CD4-positive, alpha-beta T cell (primary cell): Measurements from ENCODE around the gene NDUFV3. TPM values are rescaled to one million over a fixed set of nuclear protein-coding genes. Genes with fewer than 3 reads are reported as not detected.

Source experiments
- ATAC-seq: fragments of 200-7000 bp; cut with Tn5 transposase; one replicate; pipeline ENCODE4 v1.10.0; 2022; ENCODE audit warnings: mild to moderate bottlenecking; ENCODE audit not compliant: poor library complexity
- CTCF ChIA-PET: fragments of 350-600 bp; sonication (Branson Sonifier 250); formaldehyde crosslinking; loops from one replicate; lab custom pipeline; 2021; ENCODE audit warnings: antibody characterized with exemption, inconsistent platforms; lab: Charles Lee
- POLR2A ChIA-PET: fragments of 350-600 bp; sonication (Branson Sonifier 250); formaldehyde crosslinking; loops from one replicate; lab custom pipeline; 2021; ENCODE audit warnings: antibody characterized with exemption, inconsistent platforms; lab: Charles Lee
- DNase-seq, 14 experiments: peaks; one replicate each; pipeline ENCODE4 v3.0.0-alpha.2; 2013 to 2020; ENCODE audit warnings: mixed read lengths in 2 of 14
- H3K27ac ChIP-seq, 2 donors: one replicate each; pipeline versions ENCODE4 v1.5.1 to v1.7.0; 2013; ENCODE audit warnings: low read length in 2 of 2, low read depth in 1 of 2, mild to moderate bottlenecking in 1 of 2
- H3K27me3 ChIP-seq, 2 experiments: 1 replicate in 1 of 2; 2 replicates in 1 of 2; pipeline versions ENCODE4 v1.6.1 to v1.7.0; 2013; ENCODE audit warnings: low read length in 2 of 2, control low read depth in 1 of 2, mild to moderate bottlenecking in 1 of 2, moderate library complexity in 1 of 2; ENCODE audit not compliant: insufficient read depth in 2 of 2, control insufficient read depth in 1 of 2
- H3K36me3 ChIP-seq: one replicate; pipeline ENCODE4 v1.6.1; 2013; ENCODE audit warnings: low read length, control low read depth; ENCODE audit not compliant: insufficient read depth
- H3K4me1 ChIP-seq: one replicate; pipeline ENCODE4 v1.6.1; 2013; ENCODE audit warnings: low read length, control low read depth; ENCODE audit not compliant: insufficient read depth
- H3K4me3 ChIP-seq: one replicate; pipeline ENCODE4 v1.5.1; 2013; ENCODE audit warnings: mild to moderate bottlenecking, low read length, moderate library complexity
- H3K9me3 ChIP-seq, 2 experiments: 1 replicate in 1 of 2; 2 replicates in 1 of 2; pipeline versions ENCODE4 v1.6.1 to v1.7.0; 2013; ENCODE audit warnings: low read length in 2 of 2, mild to moderate bottlenecking in 2 of 2, control low read depth in 1 of 2, moderate library complexity in 1 of 2; ENCODE audit not compliant: control insufficient read depth in 1 of 2, insufficient read depth in 1 of 2
- H3K27ac Mint-ChIP-seq: one replicate; pipeline ENCODE4 v1.8.0; 2020; ENCODE audit warnings: mixed read lengths
- H3K27me3 Mint-ChIP-seq: one replicate; pipeline ENCODE4 v1.8.0; 2021; ENCODE audit warnings: mixed read lengths
- H3K36me3 Mint-ChIP-seq: one replicate; pipeline ENCODE4 v1.8.0; 2021; ENCODE audit warnings: low read depth, mixed read lengths
- H3K4me1 Mint-ChIP-seq: one replicate; pipeline ENCODE4 v1.8.0; 2021; ENCODE audit warnings: low read depth, mixed read lengths
- H3K4me3 Mint-ChIP-seq: one replicate; pipeline ENCODE4 v1.8.0; 2020; ENCODE audit warnings: mild to moderate bottlenecking, mixed read lengths
- H3K9me3 Mint-ChIP-seq: one replicate; pipeline ENCODE4 v1.8.0; 2020; ENCODE audit warnings: mixed read lengths
- intact Hi-C, 2 experiments: fragments of 100-400 bp; cut with DNase I in 1 of 2; cut with micrococcal nuclease in 1 of 2; formaldehyde crosslinking; loops; one replicate each; pipeline versions ENCODE4 v1.15.1 to v1.9.0; 2023 to 2025; cut with DNase I, micrococcal nuclease
- total RNA-seq, 174 experiments: library from RNA in 2 of 174; stranded (reverse) in 2 of 174; gene quantifications; one replicate each; pipeline ENCODE4 v1.2.3 and lab custom pipeline; 2021 to 2026
- TF ChIP-seq, protein P1 (sequence below): fragments of 200-600 bp; IDR thresholded peaks from one replicate; pipeline ENCODE4 v1.8.0; 2022; ENCODE audit warnings: antibody characterized with exemption, mild to moderate bottlenecking

The NDUFV3 gene
- total RNA-seq, 2 experiments from 2014 or later = 15.3 to 15.8 TPM

DNA sequence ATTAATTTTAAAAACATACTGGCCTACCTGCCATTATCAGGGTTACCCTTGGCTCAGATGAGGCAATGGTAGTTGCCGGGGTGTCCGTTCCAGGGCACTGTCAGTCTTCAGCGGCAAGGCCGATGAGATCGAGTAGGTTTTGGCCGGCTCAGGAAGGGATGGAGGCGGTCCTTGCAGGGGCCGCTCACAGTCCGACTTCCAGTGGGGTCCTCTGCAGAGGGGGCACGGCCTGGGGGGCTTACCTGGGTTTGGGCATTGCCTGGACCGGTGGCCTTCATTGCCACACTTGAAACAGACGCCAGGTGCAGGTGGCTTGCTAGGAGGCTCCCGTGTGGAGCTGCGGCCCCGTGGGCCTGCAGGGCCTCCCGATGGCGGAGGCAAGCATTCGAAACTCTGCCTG is 29.8 kb downstream of the NDUFV3 start:
- intact Hi-C loops = loop anchor here in 1 of 2 experiments (5.0 kb wide), 1 partner anchor 724 kb away; no protein-coding TSS in a partner anchor
- no peak overlapping the region for H3K27ac Mint-ChIP-seq
- H3K27me3 ChIP-seq = no peaks in the 10 kb centered on the region
- H3K4me3 Mint-ChIP-seq = no peak overlapping the region
- H3K9me3 ChIP-seq = no peaks in the 10 kb centered on the region
- H3K4me1 ChIP-seq = peaks cover 18% of the 10 kb centered on the region
- ATAC-seq (no peak), DNase-seq (peak in 1 of 14 experiments; percentile 20)
- no peaks in the 10 kb centered on the region for H3K27me3 Mint-ChIP-seq
- peaks cover 22% of the 10 kb centered on the region for H3K4me1 Mint-ChIP-seq
- ChIA-PET POLR2A (no interaction called here), CTCF (no interaction called here)
- H3K9me3 Mint-ChIP-seq = no peaks in the 10 kb centered on the region
- H3K36me3 Mint-ChIP-seq = no peaks in the 10 kb centered on the region
- no peaks in the 10 kb centered on the region for H3K36me3 ChIP-seq
- no peak overlapping the region for H3K4me3 ChIP-seq
- no peak overlapping the region for H3K27ac ChIP-seq
- TF ChIP-seq, protein P1, sequence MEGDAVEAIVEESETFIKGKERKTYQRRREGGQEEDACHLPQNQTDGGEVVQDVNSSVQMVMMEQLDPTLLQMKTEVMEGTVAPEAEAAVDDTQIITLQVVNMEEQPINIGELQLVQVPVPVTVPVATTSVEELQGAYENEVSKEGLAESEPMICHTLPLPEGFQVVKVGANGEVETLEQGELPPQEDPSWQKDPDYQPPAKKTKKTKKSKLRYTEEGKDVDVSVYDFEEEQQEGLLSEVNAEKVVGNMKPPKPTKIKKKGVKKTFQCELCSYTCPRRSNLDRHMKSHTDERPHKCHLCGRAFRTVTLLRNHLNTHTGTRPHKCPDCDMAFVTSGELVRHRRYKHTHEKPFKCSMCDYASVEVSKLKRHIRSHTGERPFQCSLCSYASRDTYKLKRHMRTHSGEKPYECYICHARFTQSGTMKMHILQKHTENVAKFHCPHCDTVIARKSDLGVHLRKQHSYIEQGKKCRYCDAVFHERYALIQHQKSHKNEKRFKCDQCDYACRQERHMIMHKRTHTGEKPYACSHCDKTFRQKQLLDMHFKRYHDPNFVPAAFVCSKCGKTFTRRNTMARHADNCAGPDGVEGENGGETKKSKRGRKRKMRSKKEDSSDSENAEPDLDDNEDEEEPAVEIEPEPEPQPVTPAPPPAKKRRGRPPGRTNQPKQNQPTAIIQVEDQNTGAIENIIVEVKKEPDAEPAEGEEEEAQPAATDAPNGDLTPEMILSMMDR = no peak

DNA sequence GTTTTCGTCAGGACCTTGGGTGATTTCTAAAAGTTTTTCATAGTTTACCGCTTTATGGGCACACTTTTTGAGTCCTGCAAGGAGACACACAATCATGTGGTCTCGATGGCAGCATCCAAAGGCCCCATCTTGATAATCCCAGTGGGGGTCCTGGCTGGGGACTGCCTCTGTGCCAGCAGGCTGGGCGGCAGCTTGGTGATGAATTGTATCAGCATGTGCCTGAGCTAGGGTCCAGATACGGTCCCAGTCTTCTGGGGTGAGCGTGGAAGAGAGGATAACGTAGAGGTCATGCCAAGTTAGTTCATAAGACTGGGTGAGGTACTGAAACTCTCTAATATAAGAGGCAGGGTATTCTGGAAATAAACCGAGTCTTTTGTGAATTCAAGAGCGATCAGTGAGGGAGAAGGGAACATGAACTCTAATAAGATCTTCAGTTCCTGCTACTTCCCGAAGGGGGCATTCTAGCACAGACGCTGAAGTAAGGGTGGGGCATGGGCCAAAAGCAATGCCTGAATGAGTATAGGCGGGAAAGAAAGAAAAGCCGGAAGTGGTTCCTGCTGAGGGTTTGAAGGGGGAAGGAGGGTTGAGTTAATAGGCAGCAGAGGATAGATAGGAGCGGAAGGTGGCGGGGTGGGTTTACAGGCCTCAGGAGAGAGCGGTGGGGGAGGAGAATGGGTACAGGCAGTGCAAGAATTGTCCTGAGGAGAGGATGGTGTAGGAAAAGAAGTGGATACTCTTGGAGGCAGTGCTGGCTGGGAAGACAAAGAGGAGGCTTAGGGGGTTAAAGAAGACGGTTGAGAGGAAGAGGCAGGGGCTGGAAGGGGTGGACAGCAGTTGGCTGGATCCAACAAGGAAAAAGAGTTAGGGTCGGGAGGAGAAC is 30.7 kb downstream of the NDUFV3 start:
- DNase-seq (peak; percentile 33 to 85 (median 54)), ATAC-seq (peak; percentile 77)
- H3K9me3 ChIP-seq = no peaks in the 10 kb centered on the region
- H3K27me3 Mint-ChIP-seq = no peaks in the 10 kb centered on the region
- ChIA-PET POLR2A (no interaction called here), CTCF (no interaction called here)
- no peak overlapping the region for H3K27ac ChIP-seq
- H3K36me3 Mint-ChIP-seq = no peaks in the 10 kb centered on the region
- peaks cover 22% of the 10 kb centered on the region for H3K4me1 Mint-ChIP-seq
- H3K27me3 ChIP-seq = no peaks in the 10 kb centered on the region
- H3K4me3 Mint-ChIP-seq = peak overlapping the region; percentile 72
- TF ChIP-seq, protein P1 = peak; percentile 71
- H3K36me3 ChIP-seq = no peaks in the 10 kb centered on the region
- H3K27ac Mint-ChIP-seq = peak overlapping the region; percentile 73
- peaks cover 18% of the 10 kb centered on the region for H3K4me1 ChIP-seq
- no peaks in the 10 kb centered on the region for H3K9me3 Mint-ChIP-seq
- intact Hi-C loops = loop anchor here (1.0 to 5.0 kb wide), 3 partner anchors 49 to 724 kb away; no protein-coding TSS in a partner anchor
- no peak overlapping the region for H3K4me3 ChIP-seq

DNA sequence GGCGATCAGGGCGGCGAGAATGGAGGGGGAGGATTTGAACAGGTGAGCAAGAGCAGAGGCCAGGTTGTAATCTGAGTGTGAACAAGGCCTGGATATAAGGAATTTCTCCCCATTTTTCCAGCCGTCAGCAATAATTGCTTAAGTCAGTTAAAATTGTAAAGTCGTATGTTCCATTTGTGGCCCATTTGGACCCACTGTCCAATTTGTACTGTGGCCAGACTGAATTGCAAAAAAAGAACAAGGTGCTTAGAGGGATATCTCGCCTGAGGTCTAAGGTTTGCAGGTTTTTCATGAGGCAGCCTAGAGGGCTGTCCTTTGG is 31.3 kb downstream of the NDUFV3 start:
- intact Hi-C loops = loop anchor here (1.0 to 5.0 kb wide), 3 partner anchors 48 to 723 kb away; no protein-coding TSS in a partner anchor
- no peak overlapping the region for H3K4me3 Mint-ChIP-seq
- no peaks in the 10 kb centered on the region for H3K9me3 Mint-ChIP-seq
- no peaks in the 10 kb centered on the region for H3K36me3 ChIP-seq
- peaks cover 18% of the 10 kb centered on the region for H3K4me1 ChIP-seq
- peak overlapping the region; percentile 73 for H3K27ac Mint-ChIP-seq
- H3K27me3 ChIP-seq = no peaks in the 10 kb centered on the region
- H3K4me3 ChIP-seq = no peak overlapping the region
- H3K4me1 Mint-ChIP-seq = peaks cover 22% of the 10 kb centered on the region
- no peak overlapping the region for H3K27ac ChIP-seq
- no peaks in the 10 kb centered on the region for H3K36me3 Mint-ChIP-seq
- H3K27me3 Mint-ChIP-seq = no peaks in the 10 kb centered on the region
- TF ChIP-seq, protein P1 = no peak
- no peak for ATAC-seq
- H3K9me3 ChIP-seq = no peaks in the 10 kb centered on the region
- ChIA-PET POLR2A (no interaction called here), CTCF (no interaction called here)
- DNase-seq = no peak
